Measurements from ENCODE around the gene TBX1.

DNA sequence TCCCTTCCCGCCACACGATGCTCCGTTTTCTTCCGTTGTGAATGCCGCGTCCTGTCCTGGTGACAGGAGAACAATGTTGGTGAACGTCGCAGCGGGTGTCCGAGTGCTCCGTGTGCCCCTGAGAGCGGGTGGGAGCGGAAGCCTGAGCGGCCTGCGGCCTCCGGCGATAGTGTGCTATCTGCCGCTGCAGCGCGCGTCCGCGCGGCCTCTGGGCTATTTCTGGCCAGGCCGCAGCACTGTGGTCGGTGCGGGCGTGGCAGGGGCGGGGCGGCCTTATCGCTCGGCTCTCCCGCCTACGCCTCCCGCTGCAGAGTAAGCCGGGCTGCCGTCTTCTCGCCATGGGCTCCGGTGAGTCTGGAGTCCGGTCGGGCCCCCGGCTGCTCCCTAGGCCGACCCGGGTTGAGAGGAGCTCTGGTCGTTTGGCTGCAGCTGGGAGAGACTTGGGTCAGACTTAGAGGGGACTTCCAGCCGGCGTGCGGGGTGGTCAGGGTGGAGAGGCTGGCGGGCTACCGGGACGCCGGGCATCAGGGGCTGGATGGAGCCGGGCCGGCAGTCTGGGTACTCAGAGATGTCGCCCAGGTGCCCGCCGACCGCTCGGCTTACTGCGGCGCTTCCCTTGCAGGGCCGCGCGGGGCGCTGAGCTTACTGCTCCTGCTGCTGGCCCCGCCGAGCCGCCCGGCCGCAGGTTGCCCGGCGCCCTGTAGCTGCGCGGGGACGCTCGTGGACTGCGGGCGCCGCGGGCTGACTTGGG is 37.2 kb upstream of the TBX1 start, which contains the start of gene GP1BB:
- TF ChIP-seq KDM1A (IDR thresholded peaks at IDR 0.05; ENCODE audit: borderline replicate concordance) (no peak), ESRRA (IDR thresholded peaks at IDR 0.05; ENCODE audit: low read length) (no peak), KLF5 (IDR thresholded peaks at IDR 0.05; ENCODE audit: partially characterized antibody) (no peak)
